Measurements from ENCODE around the gene IQGAP1. TPM values are rescaled to one million over a fixed set of nuclear protein-coding genes. Genes with fewer than 3 reads are reported as not detected.

Gene IQGAP1
- total and polyA plus RNA-seq, 9 of the 15 experiments (the other 6 are each of a cell fraction or from before 2014, with no cell fraction given) = 37.6 to 143 (median 77.7) TPM

DNA sequence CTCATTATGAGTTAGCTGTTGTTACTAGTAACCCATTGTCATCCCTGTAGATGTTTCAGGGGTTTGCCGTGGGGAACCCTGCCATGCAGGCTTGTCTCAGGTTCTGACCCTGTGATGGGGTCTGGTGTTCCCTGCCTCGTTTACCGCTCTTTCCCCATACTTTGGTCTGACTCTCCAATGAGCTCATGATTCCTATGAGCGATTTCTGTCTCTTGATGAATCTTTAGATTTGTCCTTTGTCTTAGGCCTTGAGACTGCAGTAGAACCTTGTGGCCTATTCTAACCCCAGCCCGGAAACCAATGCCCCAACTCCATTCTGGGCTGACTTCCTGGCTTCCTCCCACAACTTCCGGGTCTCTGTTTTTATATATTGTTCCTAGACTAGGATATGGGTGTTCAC, 11.3 kb upstream of the IQGAP1 start:
- H3K36me3 ChIP-seq (ENCODE audit: control insufficient read depth, insufficient read depth, low read length) = no peaks in the 10 kb centered on the region
- no peak for ATAC-seq
- in situ Hi-C loops (cut with MboI) = no loop called here
- TF ChIP-seq, protein P1, sequence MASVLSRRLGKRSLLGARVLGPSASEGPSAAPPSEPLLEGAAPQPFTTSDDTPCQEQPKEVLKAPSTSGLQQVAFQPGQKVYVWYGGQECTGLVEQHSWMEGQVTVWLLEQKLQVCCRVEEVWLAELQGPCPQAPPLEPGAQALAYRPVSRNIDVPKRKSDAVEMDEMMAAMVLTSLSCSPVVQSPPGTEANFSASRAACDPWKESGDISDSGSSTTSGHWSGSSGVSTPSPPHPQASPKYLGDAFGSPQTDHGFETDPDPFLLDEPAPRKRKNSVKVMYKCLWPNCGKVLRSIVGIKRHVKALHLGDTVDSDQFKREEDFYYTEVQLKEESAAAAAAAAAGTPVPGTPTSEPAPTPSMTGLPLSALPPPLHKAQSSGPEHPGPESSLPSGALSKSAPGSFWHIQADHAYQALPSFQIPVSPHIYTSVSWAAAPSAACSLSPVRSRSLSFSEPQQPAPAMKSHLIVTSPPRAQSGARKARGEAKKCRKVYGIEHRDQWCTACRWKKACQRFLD (CRISPR knock-in tag; IDR thresholded peaks at IDR 0.05) = no peak
- TF ChIP-seq, protein P2, sequence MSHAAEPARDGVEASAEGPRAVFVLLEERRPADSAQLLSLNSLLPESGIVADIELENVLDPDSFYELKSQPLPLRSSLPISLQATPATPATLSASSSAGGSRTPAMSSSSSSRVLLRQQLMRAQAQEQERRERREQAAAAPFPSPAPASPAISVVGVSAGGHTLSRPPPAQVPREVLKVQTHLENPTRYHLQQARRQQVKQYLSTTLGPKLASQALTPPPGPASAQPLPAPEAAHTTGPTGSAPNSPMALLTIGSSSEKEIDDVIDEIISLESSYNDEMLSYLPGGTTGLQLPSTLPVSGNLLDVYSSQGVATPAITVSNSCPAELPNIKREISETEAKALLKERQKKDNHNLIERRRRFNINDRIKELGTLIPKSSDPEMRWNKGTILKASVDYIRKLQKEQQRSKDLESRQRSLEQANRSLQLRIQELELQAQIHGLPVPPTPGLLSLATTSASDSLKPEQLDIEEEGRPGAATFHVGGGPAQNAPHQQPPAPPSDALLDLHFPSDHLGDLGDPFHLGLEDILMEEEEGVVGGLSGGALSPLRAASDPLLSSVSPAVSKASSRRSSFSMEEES (CRISPR knock-in tag; IDR thresholded peaks at IDR 0.05) = no peak
- no peak for DNase-seq (ENCODE audit: extremely low read depth in 1 of 4, low spot score in 3 of 4)
- ChIA-PET CTCF (ENCODE audit: low intra/inter-chr PET ratio) (no interaction called here), POLR2A (interaction anchor here (0.8 kb wide), 1 partner anchor 14 kb away, joined by 3 read pairs; no protein-coding TSS in a partner anchor)
- intact Hi-C loops (cut with micrococcal nuclease) = no loop called here
- H3K4me2 ChIP-seq (ENCODE audit: insufficient read depth, low read length) = no peak overlapping the region
- H3K9me1 ChIP-seq (ENCODE audit: control insufficient read depth, insufficient read depth, low read length) = no peaks in the 10 kb centered on the region
- 5% methylated on average over 6 of the region's 6 CpGs for WGBS (ENCODE audit: insufficient coverage, low coverage, missing lambda C conversion rate)
- peaks cover 7% of the 10 kb centered on the region for H3K9me3 ChIP-seq (replicated peaks; ENCODE audit: control insufficient read depth, insufficient read depth, low read depth, low read length)
- no peak for FAIRE-seq
- H3K27me3 ChIP-seq (ENCODE audit: control insufficient read depth in 2 of 2, insufficient read depth in 2 of 2, low read length in 2 of 2) = no peaks in the 10 kb centered on the region
- H3K27ac ChIP-seq (ENCODE audit: extremely low read depth, low read depth, low read length) = no peak overlapping the region
- no peak overlapping the region for H3K9ac ChIP-seq (ENCODE audit: insufficient read depth in 1 of 2, low read depth in 2 of 2, low read length in 2 of 2)
- BruUV-seq (replicated peaks) = no TSS peak
- peak overlapping the region; percentile 47 for H2AFZ ChIP-seq (ENCODE audit: low read depth, low read length)
- H3K79me2 ChIP-seq (ENCODE audit: control insufficient read depth, insufficient read depth, low read length) = no peaks in the 10 kb centered on the region
- no peaks in the 10 kb centered on the region for H4K20me1 ChIP-seq (replicated peaks; ENCODE audit: control insufficient read depth, insufficient read depth, low read length)
- no peaks in the 10 kb centered on the region for H3K4me1 ChIP-seq (replicated peaks in 1 of 2; ENCODE audit: control insufficient read depth in 2 of 2, insufficient read depth in 2 of 2, low read length in 2 of 2)
- H3K4me3 ChIP-seq = no peak overlapping the region
